Psoas muscle (tissue), 8 donors: ENCODE measurements around the gene AMOTL1. TPM values are rescaled to one million over a fixed set of nuclear protein-coding genes. Genes with fewer than 3 reads are reported as not detected.

Experiments used
- ATAC-seq, 4 donors: fragments of 200-7000 bp; cut with Tn5 transposase; one replicate each; pipeline ENCODE4 v1.9.1; 2020; ENCODE audit warnings: moderate library complexity in 3 of 4, mild to moderate bottlenecking in 2 of 4
- DNase-seq, 2 donors: peaks; one replicate each; pipeline ENCODE4 v3.0.0-alpha.2; 2020
- H3K27ac ChIP-seq: fragments of 200-600 bp; one replicate; pipeline ENCODE4 v1.8.0; 2022
- H3K27me3 ChIP-seq, 3 donors: fragments of 200-600 bp in 1 of 3; one replicate each; pipeline versions ENCODE4 v1.6.1 to v1.8.0; 2013 to 2022; ENCODE audit warnings: low read length in 2 of 3, mild to moderate bottlenecking in 2 of 3, moderate library complexity in 1 of 3; ENCODE audit not compliant: insufficient read depth in 3 of 3
- H3K36me3 ChIP-seq, 2 donors: fragments of 200-600 bp in 1 of 2; one replicate each; pipeline versions ENCODE4 v1.6.1 to v1.8.0; 2013 to 2022; ENCODE audit warnings: low read depth in 1 of 2, mild to moderate bottlenecking in 1 of 2, moderate library complexity in 1 of 2; ENCODE audit not compliant: insufficient read depth in 1 of 2
- H3K4me1 ChIP-seq: fragments of 200-600 bp; one replicate; pipeline ENCODE4 v1.8.0; 2022
- H3K4me3 ChIP-seq: fragments of 200-600 bp; one replicate; pipeline ENCODE4 v1.8.0; 2022; ENCODE audit warnings: mild to moderate bottlenecking
- H3K9me3 ChIP-seq: fragments of 200-600 bp; one replicate; pipeline ENCODE4 v1.8.0; 2022
- CTCF ChIP-seq: fragments of 200-600 bp; IDR thresholded peaks from one replicate; pipeline ENCODE4 v1.8.0; 2022; ENCODE audit warnings: antibody characterized with exemption
- WGBS, 3 donors: extraction: QIAGEN DNeasy Blood & Tissue Kit; methylation state at CpG; one replicate each; pipeline versions ENCODE4 v1.1.6 to v1.1.7; 2013; 5-methylcytosine and 5-hydroxymethylcytosine counted together
- intact Hi-C, 2 donors: fragments of 100-400 bp; cut with DNase I; formaldehyde crosslinking; loops; one replicate each; pipeline versions ENCODE4 v1.11.0 to v1.14.2; 2022
- polyA plus RNA-seq, 3 donors: library from polyadenylated mRNA; stranded (reverse); fragments of 200-250 nt; gene quantifications; one replicate each; pipeline ENCODE4 v1.2.3, GENCODE V29; 2013
- total RNA-seq, 4 donors: library from RNA; stranded (reverse); fragmentation: NEBNext Ultra II Directional in 2 of 4; extraction: Animal tissue kit (Norgen Biotek cat#: 25700) in 2 of 4; gene quantifications; one replicate each; pipeline versions ENCODE4 v1.2.1 to v1.2.4, GENCODE V29; 2021 to 2023
- donor health status: healthy with polysubstance abuse.
- donor health status: DM: no; HTN: no; CAD: no; lungs with moderate emphysema.
- donor health status: Bipolar disorder and iron deficiency.
- donor health status: healthy.
- donor health status: DM: yes; HTN: yes; CAD: no.
- donor health status: DM: no; HTN: no; CAD: no.
- donor health status: DM: no; HTN: no; CAD: no.
- donor health status: DM: yes; HTN: yes; CAD: no.

Gene AMOTL1
- total and polyA plus RNA-seq, 7 donors, result 46.5 to 355 (median 225) TPM

GRCh38 chr11:94776351-94777321, 8.5 kb downstream of the AMOTL1 start:
- peak overlapping the region; percentile 99 for H3K27ac ChIP-seq
- H3K4me1 ChIP-seq, result peaks cover 86% of the 10 kb centered on the region
- no peak for TF ChIP-seq CTCF
- intact Hi-C loops, result no loop called here
- no peaks in the 10 kb centered on the region for H3K36me3 ChIP-seq
- DNase-seq (peak; percentile 42 to 66), ATAC-seq (peak; percentile 63 to 72 (median 66))
- peak overlapping the region; percentile 15 for H3K4me3 ChIP-seq
- H3K9me3 ChIP-seq, result no peaks in the 10 kb centered on the region
- 32 to 40% (median 33%) methylated on average over 5 of the region's 5 CpGs for WGBS, 3 donors
- no peaks in the 10 kb centered on the region for H3K27me3 ChIP-seq

- 55 to 57% (median 56%) methylated on average over 3 of the region's 3 CpGs for WGBS, 3 donors
- no peak for ATAC-seq
- TF ChIP-seq CTCF, result no peak
- Histone ChIP-seq H3K27ac (peak overlapping the region; percentile 47), H3K36me3 (no peaks in the 10 kb centered on the region), H3K4me1 (peaks cover 87% of the 10 kb centered on the region), H3K4me3 (no peak overlapping the region), H3K9me3 (no peaks in the 10 kb centered on the region), H3K27me3 (no peaks in the 10 kb centered on the region)
- intact Hi-C loops, result no loop called here
- DNase-seq, result no peak
These were observed 12.3 kb downstream of the AMOTL1 start for GRCh38 chr11:94780432-94780831.

DNA sequence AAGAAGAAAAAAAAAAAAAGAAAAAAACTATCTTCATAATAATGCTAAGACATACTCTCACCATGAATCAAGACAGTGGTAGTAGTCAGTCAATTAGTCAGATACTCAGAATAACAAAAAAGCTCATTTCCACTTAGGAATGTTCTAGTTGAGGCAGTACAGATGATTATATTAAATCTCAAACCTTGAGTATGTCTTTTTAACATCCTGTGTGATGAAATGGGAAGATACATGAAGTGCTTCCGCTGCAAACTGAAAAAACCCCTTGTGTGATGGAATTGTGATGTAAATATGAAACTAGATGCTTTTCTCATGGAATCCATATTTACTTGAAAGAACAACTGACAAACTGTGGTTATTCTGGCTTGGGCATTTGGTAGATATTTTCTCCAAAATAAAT, 13.7 kb downstream of the AMOTL1 start:
- ATAC-seq, result peak; percentile 25 to 63 (median 43)
- TF ChIP-seq CTCF, result no peak
- H3K27me3 ChIP-seq, result no peaks in the 10 kb centered on the region
- no peaks in the 10 kb centered on the region for H3K36me3 ChIP-seq
- peak overlapping the region; percentile 47 for H3K27ac ChIP-seq
- H3K4me1 ChIP-seq, result peaks cover 87% of the 10 kb centered on the region
- DNase-seq, result no peak
- intact Hi-C loops, result no loop called here
- H3K4me3 ChIP-seq, result no peak overlapping the region
- H3K9me3 ChIP-seq, result no peaks in the 10 kb centered on the region
- 86 to 97% (median 97%) methylated on average over 1 of the region's 1 CpG for WGBS, 3 donors

DNA sequence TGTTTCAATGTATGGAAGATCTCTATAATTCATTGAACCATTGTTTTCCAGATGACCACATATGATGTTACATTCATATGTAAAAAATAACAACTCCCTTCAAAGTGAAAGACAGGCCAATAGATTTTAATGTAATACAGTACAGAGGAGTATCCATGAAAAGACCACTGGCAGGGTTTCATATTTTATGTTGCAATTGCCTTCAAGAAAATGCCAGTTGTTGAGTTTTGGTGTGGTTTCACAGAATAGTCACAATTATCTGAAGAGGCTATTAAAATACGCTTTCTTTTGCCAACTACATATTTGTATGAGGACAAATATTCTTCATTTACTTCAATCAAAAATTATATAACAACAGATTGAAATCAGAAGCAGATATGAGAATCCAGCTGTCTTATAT, 14.3 kb downstream of the AMOTL1 start:
- Histone ChIP-seq H3K36me3 (no peaks in the 10 kb centered on the region), H3K9me3 (no peaks in the 10 kb centered on the region), H3K4me1 (peaks cover 86% of the 10 kb centered on the region), H3K4me3 (no peak overlapping the region), H3K27ac (peak overlapping the region; percentile 47), H3K27me3 (no peaks in the 10 kb centered on the region)
- TF ChIP-seq CTCF, result no peak
- WGBS, 3 donors, result 62 to 73% (median 65%) methylated on average over 1 of the region's 1 CpG
- ATAC-seq (no peak), DNase-seq (no peak)
- intact Hi-C loops, result no loop called here
